DND-41 (cell line): ENCODE measurements around the gene AGRN.

Source experiments
- EZH2 ChIP-seq: IDR thresholded peaks from 3 replicates; pipeline ENCODE4 v1.6.1; 2012; ENCODE audit warnings: borderline replicate concordance, low read depth, mild to moderate bottlenecking, moderate library complexity, low read length, inconsistent platforms; ENCODE audit not compliant: severe bottlenecking
- TF ChIP-seq, protein P1 (sequence below): IDR thresholded peaks from 2 replicates; pipeline ENCODE4 v1.5.1; 2012; ENCODE audit warnings: borderline replicate concordance, low read length, moderate library complexity, mild to moderate bottlenecking; ENCODE audit not compliant: poor library complexity, severe bottlenecking; ENCODE audit errors: extremely low read depth

- TF ChIP-seq, protein P1, sequence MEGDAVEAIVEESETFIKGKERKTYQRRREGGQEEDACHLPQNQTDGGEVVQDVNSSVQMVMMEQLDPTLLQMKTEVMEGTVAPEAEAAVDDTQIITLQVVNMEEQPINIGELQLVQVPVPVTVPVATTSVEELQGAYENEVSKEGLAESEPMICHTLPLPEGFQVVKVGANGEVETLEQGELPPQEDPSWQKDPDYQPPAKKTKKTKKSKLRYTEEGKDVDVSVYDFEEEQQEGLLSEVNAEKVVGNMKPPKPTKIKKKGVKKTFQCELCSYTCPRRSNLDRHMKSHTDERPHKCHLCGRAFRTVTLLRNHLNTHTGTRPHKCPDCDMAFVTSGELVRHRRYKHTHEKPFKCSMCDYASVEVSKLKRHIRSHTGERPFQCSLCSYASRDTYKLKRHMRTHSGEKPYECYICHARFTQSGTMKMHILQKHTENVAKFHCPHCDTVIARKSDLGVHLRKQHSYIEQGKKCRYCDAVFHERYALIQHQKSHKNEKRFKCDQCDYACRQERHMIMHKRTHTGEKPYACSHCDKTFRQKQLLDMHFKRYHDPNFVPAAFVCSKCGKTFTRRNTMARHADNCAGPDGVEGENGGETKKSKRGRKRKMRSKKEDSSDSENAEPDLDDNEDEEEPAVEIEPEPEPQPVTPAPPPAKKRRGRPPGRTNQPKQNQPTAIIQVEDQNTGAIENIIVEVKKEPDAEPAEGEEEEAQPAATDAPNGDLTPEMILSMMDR = peak; percentile 82
- TF ChIP-seq EZH2 = no peak
Observed at GRCh38 chr1:1033009-1033587, 13.2 kb downstream of the AGRN start.
